ENCODE measurements around the gene MACF1.
"Not testable (repeated sequence)": the region's sequence is repeated elsewhere in the genome, so short reads cannot be mapped to it uniquely, and the experiment has no call there.

Gene MACF1

DNA sequence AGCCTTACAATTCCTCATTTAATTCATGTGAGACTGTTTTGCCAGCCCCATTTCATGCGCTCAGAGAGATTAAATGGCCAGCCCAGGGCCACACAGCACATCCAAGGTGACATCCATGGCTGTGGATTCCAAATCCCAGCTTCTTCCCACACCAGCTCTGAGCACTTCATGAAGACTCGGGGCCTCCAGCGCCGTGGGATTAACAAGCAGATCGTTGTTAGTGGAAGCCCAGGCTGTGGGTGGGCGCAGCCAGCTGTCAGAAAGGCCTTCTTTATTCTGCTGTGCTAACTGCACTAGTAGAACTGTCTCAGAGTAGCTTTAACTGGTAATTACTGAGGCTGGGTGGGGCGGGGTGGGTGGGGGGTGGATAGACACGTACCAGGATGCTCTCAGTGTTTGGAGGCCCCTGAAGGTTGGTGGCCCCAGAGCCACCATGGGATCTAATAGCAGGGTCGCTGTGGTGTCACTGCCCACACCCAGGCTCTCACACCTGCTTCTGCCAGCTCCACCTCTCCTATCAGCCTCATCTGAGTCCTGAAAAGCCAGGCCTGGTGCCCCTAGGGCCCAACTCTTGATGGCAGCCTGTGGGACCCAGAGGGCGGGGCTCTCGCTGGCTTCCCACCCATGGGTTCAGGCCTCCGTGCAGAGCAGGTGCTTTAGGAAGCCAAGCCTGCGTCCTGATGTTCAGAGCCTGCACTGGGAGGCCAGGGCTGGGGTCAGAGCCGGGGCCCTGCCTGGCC is 290.3 kb downstream of the MACF1 start:
- H3K4me3 ChIP-seq: no peak overlapping the region
- TF ChIP-seq, protein P1, sequence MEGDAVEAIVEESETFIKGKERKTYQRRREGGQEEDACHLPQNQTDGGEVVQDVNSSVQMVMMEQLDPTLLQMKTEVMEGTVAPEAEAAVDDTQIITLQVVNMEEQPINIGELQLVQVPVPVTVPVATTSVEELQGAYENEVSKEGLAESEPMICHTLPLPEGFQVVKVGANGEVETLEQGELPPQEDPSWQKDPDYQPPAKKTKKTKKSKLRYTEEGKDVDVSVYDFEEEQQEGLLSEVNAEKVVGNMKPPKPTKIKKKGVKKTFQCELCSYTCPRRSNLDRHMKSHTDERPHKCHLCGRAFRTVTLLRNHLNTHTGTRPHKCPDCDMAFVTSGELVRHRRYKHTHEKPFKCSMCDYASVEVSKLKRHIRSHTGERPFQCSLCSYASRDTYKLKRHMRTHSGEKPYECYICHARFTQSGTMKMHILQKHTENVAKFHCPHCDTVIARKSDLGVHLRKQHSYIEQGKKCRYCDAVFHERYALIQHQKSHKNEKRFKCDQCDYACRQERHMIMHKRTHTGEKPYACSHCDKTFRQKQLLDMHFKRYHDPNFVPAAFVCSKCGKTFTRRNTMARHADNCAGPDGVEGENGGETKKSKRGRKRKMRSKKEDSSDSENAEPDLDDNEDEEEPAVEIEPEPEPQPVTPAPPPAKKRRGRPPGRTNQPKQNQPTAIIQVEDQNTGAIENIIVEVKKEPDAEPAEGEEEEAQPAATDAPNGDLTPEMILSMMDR (IDR thresholded peaks at IDR 0.05): no peak
- DNase-seq (ENCODE audit: low spot score): no peak
- H3K27ac ChIP-seq: no peak overlapping the region

DNA sequence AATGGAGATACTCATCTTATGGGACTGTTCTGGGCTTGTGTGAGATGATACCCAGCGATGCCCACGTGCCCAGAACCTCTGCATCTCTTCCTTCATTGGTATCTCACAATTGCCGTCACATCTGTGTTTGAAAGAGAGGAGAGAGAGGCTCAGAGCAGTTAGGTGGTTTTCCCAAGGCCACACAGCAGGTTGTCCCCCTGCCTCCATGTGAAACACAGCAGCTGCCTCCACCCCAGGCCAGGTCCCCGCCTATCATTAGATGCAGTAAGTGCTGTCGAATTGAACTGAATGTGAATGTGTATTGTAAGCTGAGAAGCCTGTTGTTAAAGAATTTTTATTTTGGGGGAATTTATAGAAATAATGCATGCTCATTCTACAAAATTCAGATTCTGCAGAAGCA is 292.0 kb downstream of the MACF1 start:
- H3K27ac ChIP-seq; H3K4me3 ChIP-seq; DNase-seq (ENCODE audit: low spot score): not testable (repeated sequence)

DNA sequence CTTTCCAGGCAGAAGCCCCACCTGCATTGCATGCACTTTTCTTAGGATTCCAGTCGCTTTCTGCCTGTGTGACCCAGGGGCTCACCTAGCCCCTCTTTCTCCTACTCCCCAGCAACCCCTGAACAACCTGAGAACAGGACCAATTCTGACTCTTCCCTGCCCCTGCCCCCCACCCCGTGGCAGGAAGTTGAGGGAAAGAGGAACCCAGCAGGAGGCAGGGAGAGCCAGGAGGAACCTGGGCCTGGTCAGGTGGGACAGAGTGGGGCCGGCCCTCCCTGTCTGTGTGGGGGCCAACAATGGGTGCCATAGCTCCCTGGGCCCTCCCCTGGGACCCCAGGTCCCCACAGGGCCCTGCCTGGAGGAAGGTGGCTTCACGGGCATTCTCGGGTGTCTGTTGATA is 293.1 kb downstream of the MACF1 start:
- TF ChIP-seq, protein P1 (IDR thresholded peaks at IDR 0.05): no peak
- no peak overlapping the region for H3K27ac ChIP-seq
- DNase-seq (ENCODE audit: low spot score): no peak
- H3K4me3 ChIP-seq: no peak overlapping the region

DNA sequence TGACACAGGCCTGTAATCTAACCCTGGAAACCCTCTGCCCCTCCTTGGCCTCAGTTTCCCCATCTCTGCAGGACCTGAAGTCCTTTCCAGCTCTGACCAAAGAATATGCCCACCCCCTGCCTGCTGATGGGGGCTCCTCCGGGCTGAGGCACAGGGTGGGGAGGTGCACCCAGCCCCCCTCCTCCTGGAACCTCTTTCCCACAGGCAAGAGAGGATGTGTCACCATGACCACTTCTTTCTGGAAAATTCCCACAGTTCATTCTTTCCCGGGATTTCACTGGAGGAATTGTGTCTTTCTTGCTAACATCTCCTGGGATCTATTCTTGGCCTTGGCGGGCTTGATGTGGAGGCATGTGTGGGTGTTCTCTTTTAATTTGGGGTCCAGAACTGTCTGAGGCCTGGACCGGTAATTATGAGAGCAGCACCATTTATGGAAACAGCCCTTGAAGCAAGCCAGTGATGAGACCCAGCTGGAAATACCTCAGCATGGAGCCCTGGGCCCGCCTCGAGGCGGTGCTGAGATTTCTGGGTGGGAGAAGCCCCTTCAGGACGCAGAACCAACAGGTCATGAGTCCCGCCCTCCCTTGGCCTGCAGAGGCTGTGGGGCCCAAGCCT is 293.7 kb downstream of the MACF1 start:
- not testable (repeated sequence) for H3K27ac ChIP-seq; DNase-seq (ENCODE audit: low spot score); H3K4me3 ChIP-seq

DNA sequence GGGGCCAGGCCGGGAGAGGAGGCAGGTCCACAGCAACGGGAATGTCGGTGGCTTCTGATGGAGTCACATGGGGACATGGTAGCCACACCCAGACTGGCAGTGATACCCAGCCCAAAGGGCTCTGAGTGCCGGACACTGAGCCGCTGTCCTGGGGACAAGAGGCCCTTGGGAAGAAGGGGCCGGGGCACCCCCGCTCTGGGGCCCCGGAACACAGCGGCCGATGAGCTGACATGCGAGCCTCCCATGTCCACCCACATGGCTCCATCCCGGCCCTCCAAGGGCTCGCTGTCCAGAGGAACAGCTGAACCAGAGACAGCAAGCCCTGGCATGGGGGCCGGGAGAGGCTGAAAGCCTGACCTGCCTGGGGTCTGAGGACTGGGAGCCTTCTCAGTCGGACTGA is 294.3 kb downstream of the MACF1 start:
- H3K27ac ChIP-seq; DNase-seq (ENCODE audit: low spot score); H3K4me3 ChIP-seq: not testable (repeated sequence)

DNA sequence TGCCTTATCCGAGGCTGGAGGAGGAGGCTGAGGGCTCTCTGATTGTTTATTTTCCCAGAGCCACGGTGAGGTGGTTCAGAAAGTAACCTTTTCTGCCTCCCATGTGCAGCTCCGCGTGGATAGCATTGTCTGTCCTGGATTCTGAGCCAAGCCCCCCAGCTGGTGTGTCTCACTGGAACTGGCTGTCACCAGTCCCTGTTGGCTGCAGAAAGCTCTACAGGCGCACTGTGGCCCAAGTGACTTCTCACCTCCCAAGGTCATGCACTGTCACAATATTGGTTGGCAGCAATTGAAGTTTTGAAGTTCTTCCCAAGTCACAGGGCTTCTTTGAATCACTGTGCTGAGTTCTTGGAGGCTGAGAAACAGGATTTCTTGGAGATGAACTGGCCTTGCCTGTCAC is 295.2 kb downstream of the MACF1 start:
- TF ChIP-seq, protein P1 (IDR thresholded peaks at IDR 0.05): no peak
- H3K27ac ChIP-seq: no peak overlapping the region
- DNase-seq (ENCODE audit: low spot score): no peak
- H3K4me3 ChIP-seq: no peak overlapping the region

DNA sequence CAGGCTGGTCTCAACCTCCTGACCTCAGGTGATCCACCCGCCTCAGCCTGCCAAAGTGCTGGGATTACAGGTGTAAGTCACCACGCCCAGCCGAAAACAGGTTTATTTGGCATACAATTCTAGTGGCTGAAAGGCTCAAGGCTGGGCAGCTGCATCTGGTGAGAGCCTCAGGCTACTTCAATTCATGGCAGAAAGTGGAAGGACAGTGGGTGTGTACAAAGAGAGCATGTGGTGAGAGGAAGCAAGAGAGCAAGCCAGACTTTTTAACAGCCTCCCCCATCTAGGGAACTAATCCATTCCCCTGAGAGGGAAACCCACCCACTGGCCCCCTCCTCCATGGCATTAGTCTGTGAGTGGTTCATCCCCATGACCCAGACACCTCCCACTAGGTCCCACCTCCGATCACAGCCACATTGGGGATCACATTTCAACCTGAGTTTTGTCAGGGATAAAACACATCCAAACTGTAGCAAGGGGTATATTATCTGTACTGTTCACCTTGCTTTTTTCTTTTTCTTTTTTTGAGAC is 296.4 kb downstream of the MACF1 start:
- Histone ChIP-seq H3K4me3 (no peak overlapping the region), H3K27ac (no peak overlapping the region)
- no peak for DNase-seq (ENCODE audit: low spot score)
- TF ChIP-seq, protein P1 (IDR thresholded peaks at IDR 0.05): no peak

DNA sequence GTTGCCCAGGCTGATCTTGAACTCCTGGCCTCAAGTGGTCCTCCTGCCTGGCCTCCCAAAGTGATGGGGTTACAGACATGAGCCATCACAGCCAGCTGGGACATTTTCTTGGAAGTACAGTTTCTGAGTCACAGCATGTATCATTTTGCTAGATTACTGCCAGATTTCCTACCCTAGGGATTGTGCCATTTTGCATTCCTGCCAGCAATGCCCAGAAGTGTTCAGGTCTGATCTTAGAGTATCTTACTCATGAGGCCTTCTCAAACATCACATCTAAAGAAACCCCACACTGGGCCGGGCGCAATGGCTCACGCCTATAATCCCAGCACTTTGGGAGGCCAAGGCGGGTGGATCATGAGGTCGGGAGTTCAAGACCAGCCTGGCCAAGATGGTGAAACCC is 297.2 kb downstream of the MACF1 start:
- DNase-seq (ENCODE audit: low spot score): no peak
- H3K27ac ChIP-seq: no peak overlapping the region
- TF ChIP-seq, protein P1 (IDR thresholded peaks at IDR 0.05): no peak

DNA sequence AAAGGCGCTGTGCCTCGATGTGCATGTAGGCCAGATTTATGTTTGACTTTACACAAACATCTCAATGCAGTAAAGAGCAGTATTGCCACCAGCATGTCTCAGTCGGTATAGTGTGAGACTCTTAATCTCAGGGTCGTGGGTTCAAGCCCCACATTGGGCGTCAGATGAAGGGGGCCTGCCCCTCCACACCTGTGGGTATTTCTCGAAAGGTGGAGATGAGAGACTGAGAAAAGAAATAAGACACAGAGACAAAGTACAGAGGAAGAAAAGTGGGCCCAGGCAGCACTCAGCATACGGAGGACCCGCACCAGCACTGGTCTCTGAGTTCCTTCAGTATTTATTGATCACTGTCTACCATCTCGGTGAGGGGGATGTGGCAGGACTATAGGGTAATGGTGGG is 299.9 kb downstream of the MACF1 start:
- not testable (repeated sequence) for H3K27ac ChIP-seq; DNase-seq (ENCODE audit: low spot score); H3K4me3 ChIP-seq

More for the DNA sequence above, 297.2 kb downstream of the MACF1 start:
- H3K4me3 ChIP-seq: no peak overlapping the region
